SK-N-MC (cell line): ENCODE data around the gene PAX2.

Experiments
- EZH2 ChIP-seq: fragments of 200-600 bp; sonication (generic); IDR thresholded peaks from one replicate; pipeline ENCODE4 v1.6.1; 2017; ENCODE audit warnings: antibody characterized with exemption
- POLR2AphosphoS5 ChIP-seq: IDR thresholded peaks from 2 replicates; pipeline ENCODE4 v1.6.1; 2012; ENCODE audit warnings: mild to moderate bottlenecking, low read depth, low read length, borderline replicate concordance

DNA sequence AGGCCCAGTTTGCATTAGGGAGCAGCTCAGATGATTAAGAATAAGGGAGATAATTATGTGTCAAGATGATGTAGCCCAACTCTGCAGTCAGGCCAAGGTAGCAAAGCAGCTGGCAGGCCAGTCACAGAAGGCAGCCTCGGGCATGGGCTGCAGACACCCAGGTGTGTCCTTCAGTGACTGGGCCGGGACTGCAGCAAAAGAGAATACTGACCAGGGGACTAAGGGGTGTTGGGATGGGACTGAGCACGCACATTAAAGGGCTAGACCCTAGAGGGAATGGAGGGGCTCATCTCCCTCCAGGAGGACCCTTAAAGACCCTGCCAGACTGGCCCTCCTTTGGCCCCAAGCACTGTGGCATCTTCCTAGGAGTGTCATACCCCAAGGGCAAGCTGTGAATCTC, 38.7 kb downstream of the PAX2 start:
- TF ChIP-seq POLR2AphosphoS5 = no peak
- TF ChIP-seq EZH2 = no peak
